ENCODE results near the gene SLC6A16.
A peak's percentile ranks its signal among the peaks of the same experiment; 100 is the strongest.
"Not testable (repeated sequence)": the region's sequence is repeated elsewhere in the genome, so short reads cannot be mapped to it uniquely, and the experiment has no call there.

The SLC6A16 gene

DNA sequence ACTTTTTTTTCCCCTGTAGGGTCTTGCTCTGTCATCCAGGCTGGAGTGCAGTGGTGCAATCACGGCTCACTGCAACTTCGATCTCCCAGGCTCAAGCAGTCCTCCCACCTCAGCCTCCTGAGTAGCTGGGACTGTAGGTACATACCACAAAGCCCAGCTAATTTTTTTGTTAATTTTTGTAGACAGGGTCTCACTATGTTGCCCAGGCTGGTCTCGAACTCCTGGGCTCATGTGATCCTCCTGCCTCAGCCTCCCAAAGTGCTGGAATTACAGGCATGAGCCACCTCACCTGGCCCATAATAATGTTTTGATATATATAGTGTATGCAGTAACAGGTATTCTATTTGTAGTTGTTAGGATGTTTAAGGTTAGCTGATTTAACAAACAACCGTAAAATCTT is 6.2 kb upstream of the SLC6A16 start:
- DNase-seq (ENCODE audit: low read depth), result not testable (repeated sequence)

DNA sequence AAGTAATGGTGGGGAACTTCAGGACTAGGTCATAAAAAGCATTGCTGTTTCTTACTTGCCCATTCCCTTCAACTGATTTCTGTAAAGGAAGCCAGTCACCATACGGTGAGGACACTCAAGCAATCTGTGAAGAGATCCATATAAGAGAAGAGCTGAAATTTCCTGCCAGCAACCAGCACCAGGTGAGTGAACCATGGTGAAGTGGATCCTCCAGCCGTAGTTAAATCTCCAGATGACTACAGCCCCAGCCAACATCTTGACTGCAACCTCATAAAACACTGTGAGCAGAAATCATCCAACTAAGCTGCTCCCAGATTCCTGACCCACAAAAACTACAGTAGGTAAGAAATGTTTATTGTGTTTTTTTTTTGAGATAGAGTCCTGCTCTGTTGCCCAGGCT is 3.8 kb upstream of the SLC6A16 start:
- DNase-seq (ENCODE audit: low read depth), result no peak

DNA sequence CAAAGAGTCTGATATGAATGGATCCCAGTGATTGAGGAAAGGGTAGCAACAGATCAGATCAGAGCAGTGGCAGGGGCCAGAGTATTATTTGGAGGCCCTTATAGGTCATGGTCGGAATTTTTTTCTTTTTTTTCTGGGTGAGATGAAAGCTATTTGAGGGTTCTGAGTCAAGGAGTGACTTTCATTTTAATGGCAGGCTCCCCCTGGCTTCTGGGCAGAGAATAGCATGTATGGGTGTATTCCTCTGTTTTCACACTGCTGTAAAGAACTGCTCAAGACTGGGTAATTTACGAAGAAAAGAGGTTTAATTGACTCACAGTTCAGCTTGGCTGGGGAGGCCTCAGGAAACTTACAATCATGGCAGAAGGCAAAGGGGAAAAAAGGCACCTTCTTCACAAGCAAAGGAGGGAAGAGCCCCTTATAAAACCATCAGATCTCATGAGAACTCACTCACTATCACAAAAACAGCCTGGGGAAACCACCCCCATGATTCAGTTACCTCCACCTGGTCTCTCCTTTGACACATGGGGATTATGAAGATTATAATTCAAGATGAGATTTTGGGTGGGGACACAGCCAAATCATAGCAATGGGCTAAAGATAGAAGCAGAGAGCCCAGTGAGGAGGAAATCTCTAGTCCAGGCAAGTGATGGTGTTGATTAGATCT is 3.0 kb upstream of the SLC6A16 start:
- DNase-seq (ENCODE audit: low read depth), result peak; percentile 9

DNA sequence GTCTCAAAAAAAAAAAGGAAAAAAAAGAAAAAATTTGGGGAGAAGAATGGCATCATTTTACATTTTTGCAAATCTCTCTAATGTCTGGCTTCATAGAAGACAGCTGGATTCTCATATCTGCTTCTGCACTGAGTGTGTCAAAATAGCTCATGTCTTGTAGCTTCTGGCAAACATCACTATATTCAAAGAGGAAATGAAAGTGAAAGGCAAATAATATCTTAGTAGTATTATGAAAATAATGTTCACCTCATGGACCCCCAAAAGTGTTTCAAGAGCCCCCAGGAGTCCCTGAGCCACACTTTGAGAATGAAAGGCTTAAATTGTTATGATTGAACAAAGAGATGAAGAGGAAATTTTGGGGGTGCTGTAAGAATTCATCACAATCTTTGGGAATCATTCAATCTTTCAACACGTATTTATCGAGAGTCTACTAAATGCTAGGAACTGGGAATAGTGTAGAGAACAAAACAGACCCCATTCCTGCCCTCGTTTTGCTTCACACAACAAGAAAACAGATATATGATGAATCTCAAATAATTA is 1.2 kb upstream of the SLC6A16 start:
- DNase-seq (ENCODE audit: low read depth), result no peak

DNA sequence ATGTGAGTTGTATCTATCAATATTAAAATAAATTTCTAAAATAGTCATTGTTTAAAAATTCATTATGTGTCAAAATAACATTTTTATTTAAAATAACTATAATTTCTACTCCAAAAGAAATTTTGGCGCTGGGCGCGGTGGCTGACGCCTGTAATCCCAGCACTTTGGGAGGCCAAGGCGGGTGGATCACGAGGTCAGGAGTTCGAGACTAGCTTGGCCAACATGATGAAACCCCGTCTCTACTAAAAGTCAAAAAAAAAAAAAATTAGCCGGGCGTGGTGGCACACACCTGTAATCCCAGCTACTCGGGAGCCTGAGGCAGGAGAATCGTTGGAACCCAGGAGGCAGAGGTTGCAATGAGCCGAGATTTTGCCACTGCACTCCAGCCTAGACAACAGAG is 765 bp upstream of the SLC6A16 start:
- DNase-seq (ENCODE audit: low read depth), result not testable (repeated sequence)

DNA sequence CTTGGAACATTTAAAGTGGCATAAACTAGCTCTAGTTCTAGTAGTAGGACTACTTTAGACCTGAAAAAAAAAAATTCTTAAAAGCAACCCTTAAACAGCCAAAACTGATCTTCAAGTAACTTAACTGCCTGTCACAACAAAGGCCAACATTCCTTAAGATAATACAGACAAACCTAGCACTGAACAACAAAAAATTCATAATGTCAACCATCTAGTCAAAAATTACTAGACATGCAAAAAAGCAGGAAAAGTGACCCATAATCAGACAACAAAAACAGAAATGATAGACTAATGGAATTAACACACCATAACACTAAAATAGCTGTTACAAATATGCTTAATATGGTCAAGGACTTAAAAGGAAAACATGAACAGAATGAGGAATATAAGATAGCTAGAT is 6.7 kb downstream of the SLC6A16 start:
- DNase-seq (ENCODE audit: low read depth), result no peak

DNA sequence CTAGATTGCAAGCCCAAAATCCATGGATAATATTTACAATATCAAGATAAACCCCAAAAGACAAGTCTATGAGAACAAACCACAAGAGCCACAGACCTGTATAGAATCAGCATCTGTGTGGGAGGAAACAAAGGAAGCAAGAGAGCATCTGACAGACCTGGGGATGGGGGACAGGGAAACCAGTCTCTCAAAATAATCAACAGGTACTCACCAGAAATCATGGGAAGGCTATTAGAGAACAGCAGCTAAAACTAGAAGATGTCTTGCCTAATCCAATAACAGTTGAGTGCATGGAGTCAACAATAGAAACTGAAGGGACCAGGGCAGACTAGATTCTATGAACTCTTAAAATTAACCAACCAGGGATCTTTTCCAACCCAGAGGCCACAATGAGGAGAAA is 8.7 kb downstream of the SLC6A16 start:
- DNase-seq (ENCODE audit: low read depth), result no peak

DNA sequence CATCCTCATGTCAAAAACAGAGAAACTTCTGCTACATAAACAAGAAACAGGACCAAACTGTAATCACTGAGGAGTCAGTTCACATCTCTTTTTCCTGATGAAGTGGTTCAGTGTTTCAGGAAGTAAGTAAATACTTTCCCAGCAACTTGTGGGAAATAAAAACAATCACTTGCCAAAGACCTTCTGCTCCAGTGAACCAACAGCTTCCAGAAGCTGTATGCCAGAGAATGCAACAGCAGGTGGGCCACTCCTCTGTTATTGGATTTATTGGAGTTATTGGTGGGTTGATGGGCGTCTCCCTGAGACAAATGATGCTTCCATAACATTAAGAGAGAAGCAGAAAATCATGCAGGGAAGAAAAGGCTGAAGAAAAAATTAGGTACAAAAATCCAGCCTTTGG is 9.9 kb downstream of the SLC6A16 start:
- DNase-seq (ENCODE audit: low read depth), result no peak

DNA sequence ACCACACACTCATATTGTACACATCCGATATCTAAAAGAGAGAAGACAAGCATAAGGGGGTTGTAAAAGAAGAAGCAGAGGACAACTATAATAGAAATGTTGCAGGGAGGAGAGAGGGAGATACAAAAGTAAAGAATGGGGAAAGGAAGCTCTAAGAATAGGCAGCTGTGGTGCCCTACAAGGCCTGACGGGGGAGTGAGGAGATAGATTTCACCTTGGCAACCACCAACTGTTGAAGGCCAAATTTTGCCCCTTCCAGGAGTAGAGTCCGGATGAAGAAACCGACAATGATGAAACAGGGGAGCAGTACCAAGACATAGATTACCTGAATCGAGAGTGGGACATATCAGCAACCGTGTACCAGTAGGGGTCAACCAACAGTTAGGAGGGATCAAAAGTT is 15.9 kb downstream of the SLC6A16 start:
- no peak for DNase-seq (ENCODE audit: low read depth)

DNA sequence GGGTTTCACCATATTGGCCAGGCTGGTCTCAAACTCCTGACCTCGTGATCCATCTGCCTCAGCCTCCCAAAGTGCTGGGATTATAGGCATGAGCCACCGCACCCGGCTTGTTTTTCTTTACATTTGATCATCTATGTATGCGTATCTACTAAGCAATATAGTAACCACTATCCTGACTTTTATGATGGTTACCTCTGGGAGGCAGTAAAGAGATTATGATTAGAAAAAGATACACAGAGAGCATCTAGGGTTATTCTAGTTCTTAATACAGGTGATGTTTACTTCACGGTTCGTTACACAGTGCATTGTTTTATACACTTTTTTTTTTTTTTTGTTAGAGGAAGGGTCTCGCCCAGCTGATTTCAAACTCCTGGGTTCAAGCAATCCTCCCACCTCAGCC is 18.3 kb downstream of the SLC6A16 start:
- DNase-seq (ENCODE audit: low read depth), result not testable (repeated sequence)

DNA sequence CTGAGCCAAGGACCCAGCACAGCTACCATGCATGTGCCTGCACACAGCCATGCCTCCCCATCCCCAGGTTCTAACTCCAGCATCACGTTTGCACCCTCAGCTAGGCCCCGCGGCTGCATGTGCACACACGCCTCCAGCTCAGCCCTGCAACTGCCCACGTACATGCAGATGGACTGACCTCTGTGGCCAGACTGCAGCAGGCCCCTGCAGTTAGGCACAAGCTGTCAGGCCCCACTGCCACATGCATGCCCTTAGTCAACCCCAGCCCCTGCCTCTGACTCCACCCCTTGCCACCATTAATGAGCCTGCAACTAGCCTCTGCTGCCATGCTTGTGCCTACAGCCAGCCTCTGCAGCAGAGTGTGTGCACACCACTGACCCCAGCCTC is 23.1 kb downstream of the SLC6A16 start:
- DNase-seq (ENCODE audit: low read depth), result no peak

DNA sequence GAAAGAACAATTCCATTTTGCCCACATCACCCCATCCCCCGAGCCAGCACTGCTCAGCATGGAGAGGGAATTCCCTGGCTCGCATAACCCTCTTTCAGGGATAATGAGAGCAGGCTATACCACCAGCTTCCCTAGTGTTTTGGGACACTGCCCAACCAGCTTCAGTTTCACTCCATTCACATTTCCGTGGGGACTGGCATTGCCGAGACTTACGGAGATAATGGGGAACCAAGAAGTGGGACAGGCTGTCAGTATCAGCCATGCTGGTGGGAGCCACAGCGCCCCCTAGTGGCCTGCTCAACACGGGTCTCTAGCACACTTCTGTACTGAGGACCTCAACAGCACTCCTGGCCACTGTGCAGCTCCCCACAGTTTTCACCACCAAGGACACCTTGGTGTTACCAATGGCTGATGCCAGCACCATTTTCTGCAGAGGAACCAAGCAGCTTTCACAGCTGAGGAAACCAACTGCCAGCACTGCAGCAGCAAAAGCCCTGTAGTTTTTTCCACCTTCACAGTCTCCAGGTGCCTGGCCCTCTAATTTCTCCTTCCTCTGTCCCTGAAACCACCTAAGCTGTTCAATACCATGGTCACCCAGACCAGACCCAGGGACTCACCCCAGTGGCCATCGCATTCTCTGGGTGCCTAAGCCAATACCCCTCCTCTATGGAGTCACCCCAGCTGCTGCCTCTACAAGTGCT is 23.7 kb downstream of the SLC6A16 start:
- peak; percentile 13 for DNase-seq (ENCODE audit: low read depth)

DNA sequence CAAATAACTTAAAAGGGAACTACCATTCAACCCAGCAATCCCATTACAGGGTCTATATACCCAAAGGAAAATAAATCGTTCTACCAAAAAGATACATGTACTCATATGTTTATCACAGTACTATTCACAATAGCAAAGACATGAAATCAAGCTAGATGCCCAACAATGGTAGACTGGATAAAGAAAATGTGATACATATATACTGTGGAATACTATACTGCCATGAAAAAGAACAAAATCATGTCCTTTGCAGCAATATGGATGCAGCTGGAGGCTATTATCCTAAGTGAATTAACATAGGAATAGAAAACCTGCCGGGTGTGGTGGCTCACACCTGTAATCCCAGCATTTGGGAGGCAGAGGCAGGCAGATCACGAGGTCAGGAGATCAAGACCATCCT is 26.3 kb downstream of the SLC6A16 start:
- DNase-seq (ENCODE audit: low read depth), result not testable (repeated sequence)

DNA sequence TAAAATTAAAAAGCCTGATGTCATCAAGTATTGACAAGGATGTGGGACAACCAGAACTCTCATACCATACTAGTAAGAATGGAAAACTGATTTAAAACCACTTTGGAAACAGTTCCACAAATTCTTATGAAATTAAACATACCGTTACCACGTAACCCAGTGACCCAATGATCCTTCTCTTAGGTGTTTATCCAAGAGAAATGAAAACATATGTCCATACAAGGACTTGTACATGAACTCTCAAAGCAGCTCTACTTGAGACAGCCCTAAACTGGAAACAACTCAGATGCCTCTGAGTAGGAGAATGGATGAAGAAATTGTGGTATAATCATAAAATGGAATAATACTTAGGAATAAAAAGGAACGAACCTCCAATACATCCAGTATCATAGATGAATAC is 27.6 kb downstream of the SLC6A16 start:
- DNase-seq (ENCODE audit: low read depth), result no peak

DNA sequence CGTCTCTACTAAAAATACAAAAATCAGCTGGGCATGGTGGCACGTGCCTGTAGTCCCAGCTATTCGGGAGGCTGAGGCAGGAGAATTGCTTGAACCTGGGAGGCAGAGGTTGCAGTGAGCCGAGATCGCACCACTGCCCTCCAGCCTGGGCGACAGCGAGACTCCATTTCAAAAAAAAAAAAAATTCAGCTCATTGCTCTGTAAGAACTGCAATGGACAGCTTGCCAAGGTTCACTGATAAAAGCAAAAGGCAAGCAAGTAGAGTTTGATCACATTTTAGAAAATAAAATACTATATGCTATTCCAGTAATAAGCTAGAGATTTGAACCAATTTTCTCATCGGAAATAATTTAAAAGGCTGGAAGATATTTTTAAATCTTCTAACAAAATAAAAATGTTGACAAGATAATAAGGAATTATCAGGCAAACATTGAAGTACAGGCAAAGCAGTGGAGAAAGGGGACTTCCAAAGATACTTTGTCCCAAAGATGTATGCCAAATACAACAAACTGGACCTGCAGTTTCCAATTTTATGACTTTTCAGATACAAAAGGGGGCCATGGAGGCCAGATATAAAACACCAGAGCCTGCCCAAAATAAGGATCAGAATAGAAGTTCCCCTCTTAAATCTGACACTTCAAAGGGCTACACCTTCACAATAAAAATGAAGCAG is 29.6 kb downstream of the SLC6A16 start:
- DNase-seq (ENCODE audit: low read depth), result no peak

DNA sequence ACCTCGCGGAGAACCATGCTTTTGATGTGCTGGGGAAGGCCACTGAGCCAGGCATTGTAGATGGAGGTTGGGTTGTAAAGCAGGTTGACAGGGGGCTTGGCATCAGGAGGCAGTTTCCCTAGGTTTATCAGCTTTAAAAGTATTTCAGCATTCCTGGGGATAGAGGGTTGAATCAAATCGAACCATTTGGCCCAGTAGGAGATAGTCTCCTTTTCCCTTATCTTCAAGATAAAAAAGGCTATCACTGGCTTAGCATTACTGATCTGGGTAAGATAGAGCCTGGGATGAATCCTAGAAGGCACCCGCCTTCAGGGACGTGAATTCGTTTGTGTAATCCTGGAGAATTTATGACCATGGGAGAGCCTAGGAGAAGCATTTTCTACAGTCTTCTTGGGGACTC is 30.6 kb downstream of the SLC6A16 start:
- DNase-seq (ENCODE audit: low read depth), result no peak

DNA sequence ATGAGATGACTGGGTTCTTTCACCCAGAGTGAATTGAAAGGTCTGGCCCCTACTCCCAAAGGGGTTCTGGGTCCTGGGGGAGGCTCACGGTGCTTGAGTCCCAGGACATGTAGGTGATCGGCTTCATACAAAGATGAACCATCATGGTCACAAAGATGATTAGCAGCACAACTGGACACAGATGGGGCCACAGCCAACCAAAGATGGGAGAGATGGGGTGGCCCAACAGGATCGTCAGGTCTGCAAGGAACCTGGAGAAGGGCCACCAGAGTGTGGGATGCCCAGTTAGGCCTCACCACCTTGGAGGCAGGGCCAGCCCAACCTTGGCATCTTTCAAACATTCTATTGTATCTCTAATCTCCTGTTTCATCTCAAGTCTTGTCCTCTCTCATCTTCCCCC is 34.5 kb downstream of the SLC6A16 start:
- DNase-seq (ENCODE audit: low read depth), result no peak

DNA sequence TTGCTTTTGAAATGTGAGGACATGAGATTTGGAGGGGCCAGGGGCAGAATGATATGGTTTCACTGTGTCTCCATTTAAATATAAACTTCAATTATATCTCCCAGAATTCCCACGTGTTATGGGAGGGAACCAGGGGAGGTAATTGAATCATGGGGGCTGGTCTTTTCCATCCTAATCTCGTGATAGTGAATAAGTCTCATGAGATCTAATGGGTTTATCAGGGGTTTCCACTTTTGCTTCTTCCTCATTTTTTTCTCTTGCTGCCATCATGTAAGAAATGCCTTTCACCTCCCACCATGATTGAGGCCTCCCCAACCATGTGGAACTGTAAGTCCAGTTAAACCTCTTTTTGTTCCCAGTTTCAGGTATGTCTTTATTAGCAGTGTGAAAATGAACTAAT is 35.7 kb downstream of the SLC6A16 start:
- DNase-seq (ENCODE audit: low read depth), result not testable (repeated sequence)

DNA sequence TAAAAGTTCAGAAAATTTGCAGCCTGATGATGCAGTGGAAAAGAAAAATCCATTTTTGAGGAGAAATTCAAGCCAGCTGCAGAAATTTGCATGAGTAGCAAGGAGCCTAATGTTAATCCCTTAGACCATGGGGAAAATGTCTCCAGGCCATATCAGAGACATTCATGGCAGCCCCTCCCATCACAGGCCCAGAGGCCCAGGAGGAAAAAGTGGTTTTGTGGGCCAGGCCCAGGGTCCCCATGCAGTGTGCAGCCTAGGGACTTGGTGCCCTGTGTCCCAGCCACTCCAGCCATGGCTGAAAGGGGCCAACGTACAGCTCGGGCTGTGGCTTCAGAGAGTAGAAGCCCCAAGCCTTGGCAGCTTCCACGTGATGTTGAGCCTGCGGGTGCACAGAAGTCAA is 36.8 kb downstream of the SLC6A16 start:
- not testable (repeated sequence) for DNase-seq (ENCODE audit: low read depth)

DNA sequence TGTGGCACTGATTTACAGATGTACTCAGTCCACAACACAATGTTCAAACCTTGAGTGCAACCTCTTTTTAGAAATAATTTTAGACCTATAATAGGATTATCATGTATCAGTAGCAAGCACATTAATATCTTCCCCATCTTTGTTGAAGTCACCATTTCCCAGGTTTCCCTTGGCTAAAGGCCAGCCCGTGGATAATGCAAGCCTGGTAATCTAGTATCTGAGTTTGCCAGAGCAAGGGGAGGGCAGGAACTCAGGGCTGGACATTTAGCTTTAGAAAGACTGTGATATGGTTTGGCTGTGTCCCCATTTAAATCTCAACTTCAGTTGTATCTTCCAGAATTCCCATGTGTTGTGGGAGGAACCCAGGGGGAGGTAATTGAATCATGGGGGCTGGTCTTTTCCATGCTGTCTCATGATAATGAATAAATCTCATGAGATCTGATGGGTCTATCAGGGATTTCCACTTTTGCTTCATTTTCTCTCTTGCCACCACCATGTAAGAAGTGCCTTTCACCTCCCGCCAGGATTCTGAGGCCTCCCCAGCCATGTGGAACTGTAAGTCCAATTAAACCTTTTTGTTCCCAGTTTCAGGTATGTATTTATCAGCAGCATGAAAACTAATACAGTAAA is 37.7 kb downstream of the SLC6A16 start:
- no peak for DNase-seq (ENCODE audit: low read depth)

DNA sequence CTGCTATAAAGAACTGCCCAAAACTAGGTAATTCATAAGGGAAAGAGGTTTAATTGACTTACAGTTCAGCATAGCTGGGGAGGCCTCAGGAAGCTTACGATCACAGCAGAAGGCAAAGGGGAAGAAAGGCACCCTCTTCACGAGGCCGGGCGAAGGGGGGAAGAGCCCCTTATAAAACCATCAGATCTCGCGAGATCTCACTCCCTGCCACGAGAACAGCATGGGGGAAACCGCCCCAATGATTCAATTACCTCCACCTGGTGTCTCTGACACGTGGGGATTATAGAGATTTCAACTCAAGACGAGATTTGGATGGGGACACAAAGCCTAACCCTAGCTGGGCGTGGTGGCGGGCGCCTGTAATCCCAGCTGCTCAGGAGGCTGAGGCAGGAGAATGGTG is 42.8 kb downstream of the SLC6A16 start:
- no peak for DNase-seq (ENCODE audit: low read depth)

DNA sequence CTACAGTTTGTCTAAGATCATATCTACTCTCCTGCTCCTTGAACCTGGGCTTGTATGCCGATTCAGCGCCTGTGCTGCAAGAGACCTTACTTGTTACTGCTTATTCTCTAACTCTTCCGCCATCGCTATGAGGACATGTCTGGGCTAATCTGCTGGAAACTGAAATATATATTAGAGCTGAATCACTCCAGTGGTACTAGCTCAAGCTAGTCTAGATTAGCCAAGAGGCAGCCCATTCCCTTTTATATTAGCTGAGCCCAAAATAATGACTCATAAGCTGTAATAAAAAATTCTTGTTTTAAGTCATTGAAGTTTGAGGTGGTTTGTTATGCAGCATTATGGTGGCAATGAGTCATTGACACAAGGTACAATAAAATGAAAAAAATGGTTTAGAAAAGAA is 52.8 kb downstream of the SLC6A16 start:
- peak; percentile 33 for DNase-seq (ENCODE audit: low read depth)

All from stromal cell of bone marrow (primary cell).